Fibroblast of the aortic adventitia (primary cell): ENCODE results near the gene TC2N. TPM values are rescaled to one million over a fixed set of nuclear protein-coding genes. Genes with fewer than 3 reads are reported as not detected.

Source experiments
- DNase-seq: peaks from one replicate; pipeline ENCODE4 v3.0.0-alpha.2; 2010; ENCODE audit warnings: low read depth
- H3K4me3 ChIP-seq: 2 replicates; pipeline ENCODE4 v1.5.1; 2011; ENCODE audit warnings: low read depth, mild to moderate bottlenecking, control low read depth, low read length, moderate library complexity
- CTCF ChIP-seq: IDR thresholded peaks from 2 replicates; pipeline ENCODE4 v1.5.1; 2011; ENCODE audit warnings: mild to moderate bottlenecking, low read length, control low read depth, inconsistent platforms; ENCODE audit not compliant: insufficient read depth
- total RNA-seq: library from RNA; depleted of rRNA; stranded (reverse); fragments of >200 nt; gene quantifications from 2 replicates; pipeline ENCODE4 v1.2.3, GENCODE V29; 2012; ENCODE audit warnings: low replicate concordance

TC2N gene
- total RNA-seq, 1 donor, result 1.6 TPM

- H3K4me3 ChIP-seq, result no peak overlapping the region
- DNase-seq, result peak; percentile 51
- no peak for TF ChIP-seq CTCF
Observed at GRCh38 chr14:91858536-91859275, 8.6 kb downstream of the TC2N start.

GRCh38 chr14:91857614-91858013 lies 9.7 kb downstream of the TC2N start:
- DNase-seq, result no peak
- TF ChIP-seq CTCF, result no peak
- no peak overlapping the region for H3K4me3 ChIP-seq

- no peak for TF ChIP-seq CTCF
- no peak overlapping the region for H3K4me3 ChIP-seq
Observed at GRCh38 chr14:91854327-91854934, 12.9 kb downstream of the TC2N start.

GRCh38 chr14:91851563-91851962 lies 15.8 kb downstream of the TC2N start:
- no peak overlapping the region for H3K4me3 ChIP-seq
- no peak for DNase-seq
- TF ChIP-seq CTCF, result no peak

More at GRCh38 chr14:91854327-91854934, 12.9 kb downstream of the TC2N start:
- no peak for DNase-seq

- DNase-seq, result no peak
- no peak overlapping the region for H3K4me3 ChIP-seq
- TF ChIP-seq CTCF, result no peak
Observed at GRCh38 chr14:91848504-91849001, 18.8 kb downstream of the TC2N start.

- DNase-seq, result no peak
- no peak for TF ChIP-seq CTCF
- H3K4me3 ChIP-seq, result no peak overlapping the region
Observed at GRCh38 chr14:91847693-91848092, 19.6 kb downstream of the TC2N start.
